ENCODE results near the gene PARD3. TPM values are rescaled to one million over a fixed set of nuclear protein-coding genes. Genes with fewer than 3 reads are reported as not detected.

PARD3 gene
- total RNA-seq, 3 donors from 2014 or later (not counting 1 experiment from before 2014, with no cell fraction given), result 0.14 to 0.49 (median 0.38) TPM

DNA sequence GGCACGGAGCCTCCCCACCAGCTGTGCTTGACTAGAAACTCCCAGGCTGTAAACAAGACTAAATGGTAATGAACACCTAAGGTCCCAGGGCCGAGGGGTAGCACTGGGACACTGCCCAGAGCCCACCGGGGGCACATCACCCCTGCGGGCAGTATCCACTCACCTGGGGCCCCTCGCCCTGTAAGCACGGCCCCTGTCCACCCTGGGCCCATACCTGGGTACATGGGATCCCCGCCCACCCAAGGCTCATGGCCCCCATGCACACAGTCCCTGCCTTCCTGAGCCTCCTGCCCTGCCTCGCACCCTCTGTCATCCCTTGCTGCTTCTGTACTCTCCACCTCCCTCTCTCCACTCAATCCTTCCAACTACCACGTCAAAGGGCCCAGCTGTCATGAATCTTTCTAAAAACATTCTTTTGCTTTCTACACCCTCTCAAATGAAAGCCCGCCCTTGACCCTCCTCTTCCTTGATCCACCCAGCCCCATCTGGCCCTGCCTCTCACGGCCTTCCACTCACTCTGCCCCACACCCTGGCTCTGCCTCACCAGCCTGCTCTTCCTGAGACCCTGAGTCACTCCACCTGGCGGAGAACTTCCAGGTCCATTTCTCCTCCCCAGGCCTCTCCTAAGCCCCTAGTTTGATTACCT is 173.1 kb downstream of the PARD3 start:
- H3K4me1 Mint-ChIP-seq, result peaks cover 0 to 8% of the 10 kb centered on the region in 2 donors
- H3K36me3 Mint-ChIP-seq, result no peaks in the 10 kb centered on the region
- DNase-seq (no peak), ATAC-seq (no peak)
- no peaks in the 10 kb centered on the region for H3K27me3 ChIP-seq (ENCODE audit: control insufficient read depth, insufficient read depth, low read length)
- peaks cover 4% of the 10 kb centered on the region for H3K4me1 ChIP-seq (ENCODE audit: control insufficient read depth, insufficient read depth, low read length)
- H3K36me3 ChIP-seq (ENCODE audit: control insufficient read depth, insufficient read depth, low read length), result no peaks in the 10 kb centered on the region
- 87% methylated on average over 12 of the region's 12 CpGs for WGBS (ENCODE audit: insufficient coverage)
- TF ChIP-seq CTCF (IDR thresholded peaks at IDR 0.05), result no peak
- no peak overlapping the region for H3K4me3 ChIP-seq (ENCODE audit: low read length)
- H3K27ac Mint-ChIP-seq, result no peak overlapping the region
- H3K27ac ChIP-seq (ENCODE audit: low read length), result no peak overlapping the region
- peaks cover 0 to 5% of the 10 kb centered on the region in 2 donors for H3K27me3 Mint-ChIP-seq (ENCODE audit: low read depth in 2 of 2)
- no peaks in the 10 kb centered on the region for H3K9me3 ChIP-seq (ENCODE audit: control insufficient read depth, insufficient read depth, low read length)
- H3K4me3 Mint-ChIP-seq, result no peak overlapping the region
- intact Hi-C loops (cut with micrococcal nuclease), result no loop called here
- no peaks in the 10 kb centered on the region for H3K9me3 Mint-ChIP-seq

DNA sequence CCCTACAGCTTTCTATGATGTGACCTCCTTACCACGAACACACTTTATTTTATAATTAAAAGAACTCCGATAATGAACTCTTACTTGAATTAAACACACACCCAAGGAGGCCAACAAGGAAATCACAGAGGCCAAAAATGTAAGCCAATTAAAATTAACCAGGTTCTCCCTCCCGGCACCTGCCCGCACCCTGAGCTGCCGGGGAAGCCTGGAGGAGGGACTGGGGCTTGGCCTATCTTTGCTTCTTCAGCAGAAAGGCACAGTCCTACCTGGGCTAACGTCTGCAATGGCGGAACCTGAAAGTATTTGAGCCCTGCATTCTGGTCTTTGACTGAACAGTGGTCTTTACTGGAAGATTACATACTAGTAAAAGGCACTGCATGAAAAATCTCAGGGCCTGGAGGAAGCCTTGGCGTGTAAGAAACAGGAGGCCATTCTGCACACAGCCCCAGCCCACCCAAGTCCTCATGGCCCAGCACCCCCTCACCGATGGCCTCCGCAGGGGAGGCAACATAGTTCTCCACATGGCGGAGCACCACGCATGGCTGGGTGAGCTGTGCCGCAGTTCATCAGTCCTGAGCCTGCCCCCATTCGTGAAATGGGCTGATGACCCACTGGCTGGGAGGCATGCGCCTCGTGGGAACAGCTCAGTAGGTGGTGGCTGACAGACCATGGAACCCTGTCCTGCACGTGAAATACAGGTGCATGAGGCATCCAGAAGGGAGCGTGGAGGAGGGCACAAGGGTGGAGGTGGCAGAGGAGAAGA is 173.8 kb downstream of the PARD3 start:
- TF ChIP-seq CTCF (IDR thresholded peaks at IDR 0.05), result no peak
- Histone ChIP-seq H3K9me3 (ENCODE audit: control insufficient read depth, insufficient read depth, low read length) (no peaks in the 10 kb centered on the region), H3K27me3 (ENCODE audit: control insufficient read depth, insufficient read depth, low read length) (no peaks in the 10 kb centered on the region), H3K4me3 (ENCODE audit: low read length) (no peak overlapping the region), H3K4me1 (ENCODE audit: control insufficient read depth, insufficient read depth, low read length) (peaks cover 4% of the 10 kb centered on the region), H3K27ac (ENCODE audit: low read length) (no peak overlapping the region), H3K36me3 (ENCODE audit: control insufficient read depth, insufficient read depth, low read length) (no peaks in the 10 kb centered on the region)
- 90% methylated on average over 18 of the region's 18 CpGs for WGBS (ENCODE audit: insufficient coverage)
- H3K4me3 Mint-ChIP-seq, result no peak overlapping the region
- H3K27me3 Mint-ChIP-seq (ENCODE audit: low read depth in 2 of 2), result peaks cover 6 to 9% of the 10 kb centered on the region in 2 donors
- H3K9me3 Mint-ChIP-seq, result no peaks in the 10 kb centered on the region
- no peak overlapping the region for H3K27ac Mint-ChIP-seq
- intact Hi-C loops (cut with micrococcal nuclease), result no loop called here
- peaks cover 0 to 9% of the 10 kb centered on the region in 2 donors for H3K4me1 Mint-ChIP-seq
- no peak for DNase-seq
- no peak for ATAC-seq
- no peaks in the 10 kb centered on the region for H3K36me3 Mint-ChIP-seq

DNA sequence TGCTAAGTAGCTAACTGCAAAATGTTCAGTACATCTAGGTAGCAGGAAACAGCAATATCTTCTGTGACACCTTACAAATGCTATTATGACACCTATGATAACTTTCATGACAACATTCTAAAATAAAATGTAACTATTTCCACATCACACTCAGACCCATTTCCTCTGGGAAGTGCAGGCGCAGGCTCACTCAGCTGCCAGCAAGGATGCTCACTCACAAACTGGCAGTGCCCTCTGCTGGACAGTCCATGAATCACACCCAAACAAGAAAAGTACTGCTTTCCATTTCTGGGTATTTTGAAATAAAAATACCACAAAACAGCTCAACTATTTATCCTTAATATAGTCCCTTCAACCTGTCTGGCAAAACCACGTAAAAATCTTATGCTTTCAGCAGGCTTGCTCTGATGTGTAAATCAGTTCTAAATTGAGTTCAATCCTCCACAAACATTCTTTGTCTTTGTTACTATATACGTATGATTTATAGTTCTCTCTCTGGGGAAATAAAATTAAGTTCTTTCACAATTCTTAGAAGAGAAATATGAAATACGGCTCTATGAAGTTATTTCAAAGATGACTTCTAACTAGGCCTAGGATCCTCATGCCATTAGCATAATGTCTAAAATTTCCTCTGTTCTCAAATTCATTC is 176.6 kb downstream of the PARD3 start:
- no peaks in the 10 kb centered on the region for H3K27me3 ChIP-seq (ENCODE audit: control insufficient read depth, insufficient read depth, low read length)
- DNase-seq (peak; percentile 52 to 78), ATAC-seq (peak; percentile 62 to 76 (median 71))
- 8% methylated on average over 2 of the region's 4 CpGs for WGBS (ENCODE audit: insufficient coverage)
- no peak overlapping the region for H3K27ac ChIP-seq (ENCODE audit: low read length)
- peaks cover 16 to 24% of the 10 kb centered on the region in 2 donors for H3K27me3 Mint-ChIP-seq (ENCODE audit: low read depth in 2 of 2)
- peaks cover 0 to 9% of the 10 kb centered on the region in 2 donors for H3K4me1 Mint-ChIP-seq
- no peaks in the 10 kb centered on the region for H3K36me3 ChIP-seq (ENCODE audit: control insufficient read depth, insufficient read depth, low read length)
- H3K4me3 ChIP-seq (ENCODE audit: low read length), result no peak overlapping the region
- peaks cover 4% of the 10 kb centered on the region for H3K4me1 ChIP-seq (ENCODE audit: control insufficient read depth, insufficient read depth, low read length)
- no peak overlapping the region for H3K4me3 Mint-ChIP-seq
- H3K9me3 Mint-ChIP-seq, result no peaks in the 10 kb centered on the region
- no peaks in the 10 kb centered on the region for H3K36me3 Mint-ChIP-seq
- intact Hi-C loops (cut with micrococcal nuclease), result loop anchor here (1.0 to 10.0 kb wide), 2 partner anchors 414 to 1445 kb away; no protein-coding TSS in a partner anchor
- H3K9me3 ChIP-seq (ENCODE audit: control insufficient read depth, insufficient read depth, low read length), result no peaks in the 10 kb centered on the region
- peak; percentile 95 for TF ChIP-seq CTCF (IDR thresholded peaks at IDR 0.05)
- no peak overlapping the region for H3K27ac Mint-ChIP-seq
